RWPE2 (cell line): Measurements from ENCODE around the gene CLPX.

ENCODE experiments used
- ATAC-seq: fragments of 200-7000 bp; cut with Tn5 transposase; 3 replicates; pipeline ENCODE4 v1.9.1; 2021; ENCODE audit warnings: low read depth
- DNase-seq: peaks from one replicate; pipeline ENCODE4 v3.0.0-alpha.2; 2020; ENCODE audit warnings: low spot score
- H3K27ac ChIP-seq: fragments of 450-650 bp; 2 replicates; pipeline ENCODE4 v1.5.1; 2017; ENCODE audit warnings: mild to moderate bottlenecking; ENCODE audit not compliant: poor library complexity, severe bottlenecking
- H3K27me3 ChIP-seq: fragments of 250-450 bp; sonication (Bioruptor Pico); 2 replicates; pipeline ENCODE4 v1.5.1; 2021; ENCODE audit warnings: mild to moderate bottlenecking, moderate library complexity; ENCODE audit not compliant: insufficient read depth, poor library complexity, severe bottlenecking
- H3K36me3 ChIP-seq: fragments of 250-450 bp; sonication (Bioruptor Pico); 2 replicates; pipeline ENCODE4 v1.5.1; 2020; ENCODE audit warnings: low read depth, mild to moderate bottlenecking, moderate library complexity
- H3K4me1 ChIP-seq: fragments of 250-450 bp; sonication (Bioruptor Pico); 2 replicates; pipeline ENCODE4 v1.5.1; 2021; ENCODE audit warnings: mild to moderate bottlenecking, moderate library complexity; ENCODE audit not compliant: insufficient read depth, poor library complexity, severe bottlenecking
- H3K4me3 ChIP-seq: fragments of 250-450 bp; sonication (Bioruptor Pico); 2 replicates; pipeline ENCODE4 v1.5.1; 2021; ENCODE audit warnings: mild to moderate bottlenecking, moderate library complexity; ENCODE audit not compliant: severe bottlenecking
- H3K9me3 ChIP-seq: fragments of 250-450 bp; sonication (Bioruptor Pico); 2 replicates; pipeline ENCODE4 v1.5.1; 2021; ENCODE audit warnings: mild to moderate bottlenecking, moderate library complexity; ENCODE audit not compliant: severe bottlenecking
- CTCF ChIP-seq: fragments of 450-650 bp; IDR thresholded peaks from one replicate; pipeline ENCODE4 v1.5.1; 2017; ENCODE audit warnings: mild to moderate bottlenecking, moderate library complexity; ENCODE audit not compliant: poor library complexity, severe bottlenecking

The CLPX gene

GRCh38 chr15:65226221-65226620 lies 41.1 kb upstream of the CLPX start:
- ATAC-seq: no peak
- no peak overlapping the region for H3K27ac ChIP-seq
- no peaks in the 10 kb centered on the region for H3K36me3 ChIP-seq
- H3K9me3 ChIP-seq: no peaks in the 10 kb centered on the region
- H3K27me3 ChIP-seq: no peaks in the 10 kb centered on the region
- no peak for DNase-seq
- H3K4me1 ChIP-seq: no peaks in the 10 kb centered on the region
- H3K4me3 ChIP-seq: no peak overlapping the region
- no peak for TF ChIP-seq CTCF

DNA sequence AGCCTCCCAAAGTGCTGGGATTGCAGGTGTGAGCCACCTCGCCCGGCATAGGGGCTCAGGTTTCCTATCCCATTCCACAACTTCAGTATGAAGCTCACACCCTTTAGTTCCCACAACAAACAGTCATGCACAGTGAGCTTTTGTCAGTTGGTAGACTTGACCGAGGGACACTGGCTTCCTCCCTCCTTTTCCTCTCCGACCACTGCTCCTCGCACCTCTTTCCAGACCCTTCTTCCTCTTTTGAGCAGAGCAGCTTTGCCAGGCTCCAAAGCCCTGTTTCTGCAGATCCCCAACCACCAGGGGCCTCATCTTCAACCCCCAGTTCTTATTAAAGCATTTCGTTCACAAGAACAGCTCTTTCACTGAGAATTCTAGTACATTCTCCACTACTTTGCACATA lies 38.9 kb upstream of the CLPX start:
- H3K4me1 ChIP-seq: no peaks in the 10 kb centered on the region
- H3K4me3 ChIP-seq: no peak overlapping the region
- DNase-seq (no peak), ATAC-seq (no peak)
- H3K9me3 ChIP-seq: no peaks in the 10 kb centered on the region
- TF ChIP-seq CTCF: no peak
- H3K27ac ChIP-seq: no peak overlapping the region
- H3K36me3 ChIP-seq: no peaks in the 10 kb centered on the region
- no peaks in the 10 kb centered on the region for H3K27me3 ChIP-seq

DNA sequence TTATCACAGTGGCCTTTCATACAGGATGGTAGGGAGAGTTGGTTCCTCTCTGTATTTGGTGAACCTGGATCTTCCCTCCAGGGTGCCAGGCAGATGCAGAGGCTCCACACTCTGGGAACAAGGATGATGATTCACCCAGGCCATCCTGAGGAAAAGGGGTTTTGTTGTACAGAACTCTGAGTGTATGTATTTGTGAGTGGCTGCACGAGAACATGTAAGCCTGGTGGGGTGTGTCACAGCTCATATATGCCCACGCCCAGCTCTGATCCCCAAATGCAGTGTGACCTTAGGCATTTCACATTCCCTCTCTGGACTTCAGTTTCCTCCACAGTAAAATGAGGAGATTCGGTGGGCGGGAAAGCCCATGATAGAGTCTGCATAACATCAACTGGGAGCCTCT lies 37.7 kb upstream of the CLPX start:
- peak; percentile 27; the same call in 1 of the 3 replicates for ATAC-seq
- H3K4me1 ChIP-seq: no peaks in the 10 kb centered on the region
- TF ChIP-seq CTCF: no peak
- no peak overlapping the region for H3K27ac ChIP-seq
- H3K27me3 ChIP-seq: no peaks in the 10 kb centered on the region
- no peak for DNase-seq
- H3K36me3 ChIP-seq: no peaks in the 10 kb centered on the region
- H3K9me3 ChIP-seq: no peaks in the 10 kb centered on the region
- H3K4me3 ChIP-seq: no peak overlapping the region

GRCh38 chr15:65221697-65222096 lies 36.6 kb upstream of the CLPX start:
- H3K4me1 ChIP-seq: no peaks in the 10 kb centered on the region
- H3K36me3 ChIP-seq: no peaks in the 10 kb centered on the region
- TF ChIP-seq CTCF: no peak
- no peaks in the 10 kb centered on the region for H3K27me3 ChIP-seq
- H3K27ac ChIP-seq: no peak overlapping the region
- no peak for DNase-seq
- H3K4me3 ChIP-seq: no peak overlapping the region
- H3K9me3 ChIP-seq: no peaks in the 10 kb centered on the region
- ATAC-seq: no peak

DNA sequence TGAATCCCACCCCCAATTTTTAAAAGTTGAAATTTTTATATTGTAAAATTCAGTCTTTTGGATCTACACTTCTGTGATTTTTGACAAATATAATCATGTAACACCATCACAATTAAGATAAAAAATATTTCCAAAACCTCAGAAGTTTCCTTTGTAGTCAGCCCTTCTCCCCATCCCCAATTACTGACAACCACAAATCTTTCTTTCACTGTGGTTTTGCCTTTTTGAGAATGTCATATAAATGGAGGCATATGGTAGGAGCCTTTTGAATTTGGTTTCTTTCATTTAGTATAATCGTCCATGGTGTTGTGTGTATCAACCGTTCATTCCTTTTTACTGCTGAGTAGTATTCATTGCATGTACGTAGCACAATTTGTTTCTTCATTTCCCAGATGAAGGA lies 34.0 kb upstream of the CLPX start:
- Histone ChIP-seq H3K4me3 (no peak overlapping the region), H3K27me3 (no peaks in the 10 kb centered on the region), H3K36me3 (no peaks in the 10 kb centered on the region), H3K27ac (no peak overlapping the region), H3K4me1 (no peaks in the 10 kb centered on the region), H3K9me3 (no peaks in the 10 kb centered on the region)
- no peak for DNase-seq
- TF ChIP-seq CTCF: no peak
- ATAC-seq: no peak
